H54 (cell line): ENCODE data around the gene ACAP1.

Experiments used
- DNase-seq: peaks from one replicate; pipeline ENCODE4 v3.0.0; 2011; ENCODE audit warnings: low spot score, mixed read lengths; ENCODE audit not compliant: insufficient read length
- FAIRE-seq: peaks from 3 replicates; lab custom pipeline; 2011; peaks lifted over from hg19 to GRCh38; lab: Jason Lieb, UNC
- POLR2A ChIP-seq: IDR thresholded peaks from 2 replicates; pipeline ENCODE4 v1.6.1; 2011; ENCODE audit warnings: low read depth, mild to moderate bottlenecking, low read length

ACAP1 gene

DNA sequence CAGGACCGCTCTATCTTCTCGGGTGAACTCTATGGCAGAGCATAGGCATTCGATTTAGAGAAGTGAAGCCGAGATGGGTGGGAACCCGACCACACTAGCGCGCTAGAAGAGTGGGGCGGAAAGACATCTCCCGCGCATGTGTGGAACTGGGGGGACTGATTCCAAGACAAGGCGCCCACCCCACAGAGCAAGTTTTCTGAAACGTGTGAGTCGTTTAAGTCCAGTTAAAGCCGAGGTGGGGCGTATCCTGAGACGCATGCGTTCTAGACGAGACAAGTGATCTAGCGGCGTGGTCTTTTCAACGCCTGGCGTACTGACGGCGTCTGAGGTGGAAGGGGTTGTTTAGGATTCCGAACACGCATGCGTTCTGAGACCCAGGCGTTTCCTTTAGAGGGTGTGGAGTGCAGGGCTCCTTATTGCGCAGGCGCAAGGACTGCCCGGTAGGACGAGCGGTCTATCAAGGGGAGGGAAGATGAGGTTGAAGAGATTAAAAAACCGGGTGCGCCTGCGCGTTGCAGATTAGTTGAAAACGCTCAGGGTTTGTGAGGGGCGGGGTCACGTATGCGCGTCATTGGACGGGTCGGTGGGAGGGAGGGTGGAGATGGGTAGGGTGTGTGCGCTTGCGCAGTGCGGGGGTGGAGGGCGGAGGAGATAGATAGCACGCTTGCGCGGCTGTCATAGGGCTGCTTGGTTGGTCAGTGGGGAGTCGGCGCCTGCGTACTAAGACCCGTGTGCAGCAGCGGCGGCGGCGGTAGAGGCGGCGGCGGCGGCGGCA, 29.2 kb upstream of the ACAP1 start, which contains the start of gene EIF5A:
Gene EIF5A (plus strand): TSS at position 718 of the 775 bp plus-strand sequence. CDS start 2,008 bp downstream, outside the sequence.
- FAIRE-seq, result peak; percentile 88
- peak; percentile 55 for TF ChIP-seq POLR2A
- peak; percentile 99 for DNase-seq

DNA sequence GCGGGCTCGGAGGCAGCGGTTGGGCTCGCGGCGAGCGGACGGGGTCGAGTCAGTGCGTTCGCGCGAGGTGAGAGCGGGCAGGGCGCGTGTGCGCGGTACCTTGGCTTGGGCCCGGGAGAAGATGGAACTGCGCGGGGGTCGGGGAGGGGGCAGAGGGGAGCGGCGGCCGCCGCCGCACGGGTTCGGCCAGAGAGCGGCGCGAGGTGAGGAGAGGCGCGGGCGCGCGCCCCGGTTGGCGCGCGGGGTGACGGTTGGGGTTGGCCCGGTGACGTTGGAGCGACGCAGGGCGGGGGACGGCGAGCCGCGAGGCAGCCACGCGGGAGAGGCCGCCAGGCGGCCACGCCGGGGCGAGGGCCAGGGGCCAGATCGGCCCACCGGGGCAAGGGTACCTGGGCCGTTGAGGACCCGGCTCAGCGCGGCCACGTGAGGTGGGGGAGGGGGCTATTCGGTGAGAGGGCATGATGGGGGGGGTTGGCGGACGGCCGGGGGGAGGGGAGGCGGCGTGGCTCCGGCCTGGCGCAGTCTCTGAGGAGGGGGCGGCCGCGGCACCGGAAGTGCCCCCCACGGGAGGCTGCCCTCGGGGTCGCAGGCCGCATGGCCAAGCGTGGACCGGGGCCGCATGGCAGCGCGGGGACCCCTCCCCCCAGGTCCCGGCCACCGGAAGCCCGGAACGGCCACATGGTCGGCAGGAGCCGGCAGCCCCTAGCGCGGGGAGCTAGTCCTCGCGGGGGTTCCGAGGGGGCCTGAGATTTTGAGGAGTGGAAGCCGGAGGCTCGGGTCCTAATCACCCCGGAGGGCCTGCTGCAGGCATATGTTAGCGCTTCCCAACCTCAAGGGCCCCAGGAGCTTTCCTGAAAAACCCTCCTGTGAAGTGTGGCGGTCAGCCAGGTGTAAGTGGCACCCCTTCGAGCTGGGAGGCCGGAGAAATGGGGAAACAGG, 28.4 kb upstream of the ACAP1 start:
- FAIRE-seq (no peak), DNase-seq (no peak)
- TF ChIP-seq POLR2A, result no peak; the same call in 1 of the 2 replicates

DNA sequence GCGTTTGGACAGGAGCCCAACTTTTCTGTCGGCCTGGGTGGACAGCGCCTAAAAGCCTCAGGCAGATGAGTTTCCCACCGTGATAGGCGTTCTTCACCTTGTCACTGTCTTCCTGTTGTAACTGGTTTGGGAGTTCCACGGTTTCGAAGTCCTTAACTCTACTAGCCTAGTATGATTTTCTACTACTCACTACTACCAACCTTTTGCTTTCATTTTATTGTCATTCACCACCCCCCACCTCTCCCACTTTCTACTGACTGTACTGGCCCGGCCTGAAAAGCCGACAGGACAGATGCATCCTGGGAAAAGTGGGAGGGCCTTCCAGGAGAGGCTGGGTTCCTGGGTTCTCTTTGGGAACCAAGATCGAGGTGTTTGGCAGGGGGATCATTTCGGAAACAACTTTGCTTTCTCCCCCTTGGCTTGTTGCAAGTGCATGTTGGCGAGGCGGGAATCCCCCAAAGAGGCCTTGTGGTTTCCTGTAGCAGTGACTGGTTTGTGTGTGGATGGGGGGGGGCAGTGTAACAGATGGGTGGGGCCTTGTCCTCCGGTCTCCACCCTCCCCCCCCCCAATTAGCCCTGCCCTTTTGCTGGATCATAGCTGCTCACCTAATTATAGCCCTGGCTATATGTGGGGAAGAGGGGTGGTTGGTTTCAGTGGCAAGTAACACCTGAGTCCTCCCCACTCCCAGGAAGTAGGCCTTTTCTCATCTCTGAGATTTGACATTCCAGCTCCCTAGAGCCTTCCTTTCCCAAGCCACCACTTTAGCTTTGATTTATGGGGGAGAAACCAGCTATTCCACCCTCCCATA, 27.5 kb upstream of the ACAP1 start:
- no peak for TF ChIP-seq POLR2A
- no peak for FAIRE-seq
- DNase-seq, result peak; percentile 77

DNA sequence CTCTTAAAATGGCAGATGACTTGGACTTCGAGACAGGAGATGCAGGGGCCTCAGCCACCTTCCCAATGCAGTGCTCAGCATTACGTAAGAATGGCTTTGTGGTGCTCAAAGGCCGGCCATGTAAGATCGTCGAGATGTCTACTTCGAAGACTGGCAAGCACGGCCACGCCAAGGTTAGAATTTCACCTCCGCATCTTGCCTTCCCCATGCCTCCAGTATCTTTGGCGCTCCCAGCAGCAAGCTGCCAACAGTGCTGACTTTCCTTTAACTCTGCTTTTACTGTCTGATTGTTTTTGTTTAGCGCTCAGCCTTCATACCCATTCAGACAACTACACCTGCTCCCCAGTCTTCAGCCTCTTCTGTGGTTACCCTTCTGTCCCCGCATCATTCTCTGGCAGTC, 26.7 kb upstream of the ACAP1 start:
- DNase-seq (no peak), FAIRE-seq (no peak)
- TF ChIP-seq POLR2A, result no peak

DNA sequence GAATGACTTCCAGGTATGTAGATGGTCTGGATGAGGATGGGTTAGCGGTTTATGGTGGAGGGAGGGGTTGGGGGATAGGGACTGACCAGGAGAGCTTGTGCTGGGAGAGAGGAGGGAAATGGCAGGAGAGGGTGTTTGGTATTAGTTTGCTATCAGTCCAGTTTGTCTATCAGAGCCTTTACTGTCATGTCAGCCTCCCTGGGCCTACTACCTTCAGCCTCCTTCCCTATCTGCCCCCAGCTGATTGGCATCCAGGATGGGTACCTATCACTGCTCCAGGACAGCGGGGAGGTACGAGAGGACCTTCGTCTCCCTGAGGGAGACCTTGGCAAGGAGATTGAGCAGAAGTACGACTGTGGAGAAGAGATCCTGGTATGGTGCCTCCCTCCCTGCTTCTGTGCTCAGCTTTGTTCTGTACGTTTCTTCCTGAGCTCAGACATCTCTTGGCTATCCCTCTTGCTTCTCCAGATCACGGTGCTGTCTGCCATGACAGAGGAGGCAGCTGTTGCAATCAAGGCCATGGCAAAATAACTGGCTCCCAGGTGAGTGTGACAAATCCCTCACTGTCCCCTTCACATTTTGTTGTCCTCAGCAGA, 25.1 kb upstream of the ACAP1 start:
- DNase-seq (no peak), FAIRE-seq (no peak)
- TF ChIP-seq POLR2A, result no peak

DNA sequence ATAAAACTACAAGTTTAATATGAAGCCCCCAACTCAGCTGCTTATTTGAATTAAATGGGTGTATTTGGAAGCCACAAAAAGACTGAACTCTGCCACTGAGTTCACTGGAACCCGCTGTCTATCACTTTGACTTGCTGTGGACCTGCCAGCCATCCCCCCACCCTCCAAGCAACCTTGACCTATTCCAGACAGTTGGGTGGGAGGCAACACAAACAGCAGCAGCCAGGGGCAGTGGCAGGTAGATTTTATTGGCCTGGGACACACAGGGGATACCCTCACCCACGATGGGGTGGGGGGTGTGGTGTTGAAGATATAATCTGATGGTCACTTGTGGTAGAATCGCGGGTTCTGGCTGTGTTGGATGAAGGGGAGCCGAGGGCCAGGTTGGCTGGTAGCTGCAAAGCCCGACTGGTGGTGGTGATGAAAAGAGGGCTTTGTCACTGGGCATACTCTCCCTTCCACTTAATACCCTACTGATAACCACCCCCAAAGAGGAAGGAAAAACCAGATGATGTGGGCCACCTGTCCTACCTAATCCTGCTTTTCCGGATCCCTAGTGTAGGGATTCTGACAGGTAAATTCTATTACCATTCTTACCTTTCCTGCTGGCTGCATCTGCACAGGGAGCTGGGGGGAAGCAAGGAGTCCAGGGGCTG, 23.8 kb upstream of the ACAP1 start:
- DNase-seq (no peak), FAIRE-seq (no peak)
- TF ChIP-seq POLR2A, result no peak

DNA sequence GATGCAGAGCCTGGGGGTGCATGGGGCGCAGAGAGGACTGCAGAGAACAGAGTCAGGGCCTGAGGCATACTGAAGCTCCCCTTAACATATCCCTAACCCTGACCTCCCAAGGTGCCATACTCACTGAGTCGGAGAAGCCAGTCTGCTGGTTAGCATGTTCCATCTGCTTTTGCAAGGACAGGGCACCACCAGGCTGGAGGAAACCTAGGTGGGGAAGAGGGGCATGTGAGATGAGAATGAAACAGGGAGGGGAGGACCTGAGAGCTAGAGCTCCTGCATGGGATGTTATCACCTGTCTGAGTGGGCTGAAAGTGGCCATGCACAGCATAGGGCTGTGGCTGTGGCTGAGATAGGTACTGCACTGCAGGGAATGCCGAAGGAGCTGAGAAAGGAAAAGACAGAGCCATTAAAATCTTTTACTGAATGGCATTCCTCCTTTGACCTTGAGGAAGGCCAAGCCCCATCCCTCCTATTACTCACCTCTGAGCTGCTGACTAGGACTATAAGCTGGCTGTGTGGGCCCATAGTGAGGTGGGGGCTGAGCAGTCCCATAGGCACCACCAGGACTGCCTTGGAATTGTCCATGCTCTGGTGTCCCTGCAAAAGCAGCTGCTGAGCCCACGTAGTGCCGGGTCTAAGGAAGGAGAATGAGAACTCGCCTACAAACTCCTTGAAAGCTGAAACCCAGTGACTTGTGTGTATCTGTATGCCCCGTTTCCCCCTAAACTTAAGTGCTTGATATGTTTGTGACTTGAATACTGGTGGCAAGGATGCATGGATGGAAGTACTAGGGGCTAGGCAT, 23.0 kb upstream of the ACAP1 start:
- DNase-seq (peak; percentile 57), FAIRE-seq (no peak)
- TF ChIP-seq POLR2A, result no peak

DNA sequence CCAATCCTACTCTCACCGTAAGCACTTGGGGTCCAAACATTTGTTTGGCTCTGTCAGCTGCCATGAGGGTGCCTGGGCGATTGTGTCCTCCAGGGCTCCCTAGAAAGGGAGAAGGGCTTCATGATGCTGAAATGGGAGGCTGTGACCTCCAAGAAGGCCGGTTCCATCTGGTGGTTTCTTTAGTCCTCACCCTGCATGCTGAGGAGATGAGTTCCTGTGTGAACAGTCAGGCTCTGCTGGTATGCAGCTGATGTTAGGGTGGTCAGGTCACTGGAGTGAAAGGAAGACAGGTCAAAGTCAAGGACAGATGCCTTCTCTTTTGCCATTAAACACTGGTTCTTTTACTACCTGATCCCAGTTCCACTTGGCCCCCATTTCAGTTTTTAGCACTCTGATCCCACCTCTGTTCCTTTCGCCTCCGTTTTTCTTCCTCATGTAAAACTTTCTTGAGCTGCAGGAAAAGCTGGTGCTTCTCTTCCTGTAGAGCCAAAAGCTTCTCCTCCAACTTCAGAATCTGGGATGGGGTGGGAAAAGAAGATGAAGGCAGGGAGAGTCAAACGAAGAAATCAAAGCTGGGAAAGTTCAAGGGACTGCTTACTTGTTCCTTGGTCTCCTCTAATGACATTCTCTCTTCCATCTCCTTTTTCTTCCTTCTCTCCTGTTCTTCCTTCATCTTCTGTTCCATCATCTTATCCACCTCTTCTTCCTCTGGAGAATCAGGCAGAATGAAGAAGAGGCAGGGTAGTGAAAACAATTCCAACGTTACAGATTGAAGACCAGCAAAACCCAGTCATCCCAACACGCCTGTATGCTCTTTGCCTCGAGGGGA, 22.2 kb upstream of the ACAP1 start:
- TF ChIP-seq POLR2A, result no peak
- FAIRE-seq (no peak), DNase-seq (no peak)

DNA sequence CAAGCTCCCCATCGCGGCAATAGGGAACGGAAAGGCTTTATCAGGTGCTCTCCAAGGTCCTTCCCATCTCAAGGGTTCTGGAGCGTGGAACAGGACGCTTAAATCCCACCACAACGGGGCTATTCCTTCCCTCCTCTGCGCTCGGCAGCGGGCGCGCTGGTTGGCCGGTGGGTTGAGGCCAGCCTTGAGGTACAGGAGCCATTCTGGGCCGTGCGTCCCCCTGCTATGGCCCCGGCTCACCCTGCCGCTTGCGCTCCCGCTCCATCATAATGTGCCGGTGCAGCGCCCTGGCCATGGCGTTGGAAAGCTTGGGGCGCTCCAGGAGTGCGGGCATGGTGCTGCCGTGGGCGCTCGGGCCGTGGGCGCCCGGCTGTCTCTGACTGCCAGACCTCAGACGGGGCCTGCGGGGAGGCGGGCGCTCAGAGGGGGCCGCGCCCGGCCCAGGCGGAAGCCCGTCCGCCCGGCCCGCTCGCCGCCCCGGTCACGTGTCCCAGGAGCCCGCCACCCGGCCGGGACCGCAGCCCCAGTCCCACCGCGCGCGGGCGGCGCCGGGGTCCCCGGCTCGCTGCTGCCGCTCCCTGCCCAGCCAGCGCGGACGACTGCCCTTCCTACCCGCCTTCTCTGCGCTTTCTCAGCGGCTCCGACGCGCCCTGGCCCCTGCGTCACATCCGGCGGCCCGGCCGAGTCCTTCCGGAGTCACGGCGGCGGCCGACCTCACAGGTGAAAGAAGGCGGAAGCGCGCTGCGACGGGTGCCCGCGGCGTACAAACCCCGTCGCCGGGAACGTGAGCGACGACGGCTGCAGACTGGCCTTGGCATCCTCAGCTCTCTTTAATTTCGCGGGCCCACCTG, 21.4 kb upstream of the ACAP1 start, which contains the start of gene GPS2:
Gene GPS2 (minus strand): TSS at position 642 of the 851 bp plus-strand sequence. CDS start 308 bp downstream, at position 334.
- FAIRE-seq, result no peak
- peak; percentile 91 for TF ChIP-seq POLR2A

DNA sequence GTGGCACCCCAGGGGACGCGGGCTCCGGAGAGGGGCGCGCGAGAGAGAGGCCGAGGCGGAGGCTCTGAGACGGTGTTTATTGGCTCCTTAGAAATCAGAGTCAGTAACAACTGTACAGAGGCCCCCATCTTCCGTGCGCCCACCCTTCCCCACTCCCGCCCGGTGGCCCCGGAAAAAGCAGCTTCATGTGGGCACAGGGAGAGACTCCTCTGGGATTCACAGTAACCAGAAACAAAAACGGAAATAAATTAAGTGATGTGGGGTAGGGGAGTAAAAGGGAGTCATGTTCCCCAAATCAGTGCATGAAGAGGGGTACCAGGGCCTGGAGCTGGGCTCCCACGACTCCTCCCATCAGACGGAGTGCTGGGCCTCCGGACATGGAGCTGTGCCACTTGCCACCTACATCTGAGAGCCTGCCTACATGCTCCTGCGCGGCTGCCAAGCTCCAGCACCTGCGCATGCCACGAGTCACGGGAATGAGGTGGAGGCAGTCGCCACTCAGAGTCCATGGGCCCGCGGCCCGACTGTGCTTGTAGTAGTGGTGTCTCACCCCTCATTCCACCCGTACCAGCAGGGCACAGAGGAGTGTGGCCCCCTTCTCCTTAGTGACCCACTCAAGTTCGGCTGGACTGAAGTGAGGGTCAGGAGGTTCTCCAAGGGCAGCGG, 20.6 kb upstream of the ACAP1 start:
- FAIRE-seq, result no peak
- no peak for DNase-seq
- TF ChIP-seq POLR2A, result no peak

More for the DNA sequence above, 21.4 kb upstream of the ACAP1 start, which contains the start of gene GPS2:
- peak; percentile 89 for DNase-seq
